Adrenal gland (tissue), 5 donors: Measurements from ENCODE around the gene LRRC9.

Experiments used
- CTCF ChIP-seq, 6 experiments: fragments of 450-650 bp in 4 of 6; fragments of 200-600 bp in 2 of 6; sonication (generic) in 1 of 6; IDR thresholded peaks; 1 replicate in 5 of 6; 2 replicates in 1 of 6; pipeline versions ENCODE4 v1.5.1 to v1.8.0; 2016 to 2021; ENCODE audit warnings: antibody characterized with exemption in 6 of 6, mild to moderate bottlenecking in 2 of 6, moderate library complexity in 1 of 6
- POLR2A ChIP-seq, 2 donors: fragments of 450-650 bp; IDR thresholded peaks; one replicate each; pipeline ENCODE4 v1.6.1; 2017; ENCODE audit warnings: antibody characterized with exemption in 2 of 2, mild to moderate bottlenecking in 2 of 2, moderate library complexity in 1 of 2
- donor health status: DM: no; HTN: no; CAD: no.

- TF ChIP-seq CTCF (IDR thresholded peaks at IDR 0.05) (no peak), POLR2A (IDR thresholded peaks at IDR 0.05) (no peak)
Measured at GRCh38 chr14:59936145-59936544, 16.2 kb downstream of the LRRC9 start.
